ENCODE measurements around the gene HDAC7. TPM values are rescaled to one million over a fixed set of nuclear protein-coding genes. Genes with fewer than 3 reads are reported as not detected.

Gene HDAC7
- total and polyA plus RNA-seq, 2 of the 13 experiments (the other 11 are each of a cell fraction or from before 2014, with no cell fraction given), result 4.6 to 10.8 TPM

DNA sequence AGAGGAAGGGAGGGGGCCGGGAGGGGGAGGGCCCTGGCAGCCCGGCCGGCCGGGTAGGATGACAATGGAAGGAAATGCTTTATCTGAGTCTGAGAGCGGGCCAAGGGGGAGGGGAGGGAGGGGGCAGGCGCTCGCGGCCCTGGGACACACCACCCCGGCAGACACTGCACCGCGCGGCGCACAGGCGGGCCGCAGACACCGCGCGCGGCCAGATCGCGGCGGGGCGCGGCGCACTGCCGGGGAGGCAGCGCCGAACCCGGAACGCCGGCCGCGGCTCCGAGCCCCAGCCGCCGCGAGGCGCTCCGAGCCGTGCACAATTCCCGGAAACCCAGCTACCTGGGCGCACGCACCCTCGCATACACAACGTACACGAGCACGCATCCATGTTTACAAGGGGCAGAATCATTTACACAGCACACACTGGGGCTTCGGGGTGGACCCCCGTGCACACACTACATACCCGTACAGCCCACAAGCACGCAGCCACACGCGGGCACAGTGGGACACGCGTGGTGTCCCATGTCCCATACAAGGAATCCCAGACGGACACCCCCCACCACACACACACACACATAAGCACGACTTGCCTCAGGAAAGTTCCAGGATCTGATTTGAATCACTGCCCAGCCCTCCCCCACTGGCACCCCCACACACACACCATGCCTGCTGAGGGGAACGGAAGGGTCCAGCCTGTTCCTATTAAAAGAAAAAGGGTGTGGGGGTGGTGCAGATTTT, at the start of gene HDAC7 (continued):
- TF ChIP-seq ZNF788 (CRISPR knock-in tag; IDR thresholded peaks at IDR 0.05; ENCODE audit: borderline replicate concordance), result no peak
- no peak for TF ChIP-seq ZNF430 (CRISPR knock-in tag; IDR thresholded peaks at IDR 0.05)
- TF ChIP-seq SUZ12 (IDR thresholded peaks at IDR 0.05; ENCODE audit: low read depth, low read length), result no peak
- TF ChIP-seq, protein P1, sequence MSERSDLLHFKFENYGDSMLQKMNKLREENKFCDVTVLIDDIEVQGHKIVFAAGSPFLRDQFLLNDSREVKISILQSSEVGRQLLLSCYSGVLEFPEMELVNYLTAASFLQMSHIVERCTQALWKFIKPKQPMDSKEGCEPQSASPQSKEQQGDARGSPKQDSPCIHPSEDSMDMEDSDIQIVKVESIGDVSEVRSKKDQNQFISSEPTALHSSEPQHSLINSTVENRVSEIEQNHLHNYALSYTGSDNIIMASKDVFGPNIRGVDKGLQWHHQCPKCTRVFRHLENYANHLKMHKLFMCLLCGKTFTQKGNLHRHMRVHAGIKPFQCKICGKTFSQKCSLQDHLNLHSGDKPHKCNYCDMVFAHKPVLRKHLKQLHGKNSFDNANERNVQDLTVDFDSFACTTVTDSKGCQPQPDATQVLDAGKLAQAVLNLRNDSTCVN (CRISPR knock-in tag; IDR thresholded peaks at IDR 0.05; ENCODE audit: borderline replicate concordance), result no peak
- TF ChIP-seq ZFP90 (CRISPR knock-in tag; IDR thresholded peaks at IDR 0.05; ENCODE audit: borderline replicate concordance), result no peak
- TF ChIP-seq AKAP8 (CRISPR knock-in tag; IDR thresholded peaks at IDR 0.05), result no peak
- TF ChIP-seq SRSF4 (IDR thresholded peaks at IDR 0.05; ENCODE audit: low read depth, low read length, poor library complexity, severe bottlenecking), result no peak
- TF ChIP-seq RBM22 (optimal IDR thresholded peaks at IDR 0.05; ENCODE audit: low read length), result no peak
- no peak for TF ChIP-seq ZNF121 (CRISPR knock-in tag; IDR thresholded peaks at IDR 0.05)
- peak; percentile 52 for TF ChIP-seq FOXA3 (CRISPR knock-in tag; IDR thresholded peaks at IDR 0.05)
- no peak for TF ChIP-seq DBP (CRISPR knock-in tag; IDR thresholded peaks at IDR 0.05; ENCODE audit: not compliant biosample characterization)
- no peak for TF ChIP-seq BHLHE40 (IDR thresholded peaks at IDR 0.05; ENCODE audit: low read length)
- no peak for TF ChIP-seq ZNF83 (CRISPR knock-in tag; IDR thresholded peaks at IDR 0.05; ENCODE audit: borderline replicate concordance)
- 0 out of 2 replicates have a peak, but pooled peaks have one; percentile 10 for TF ChIP-seq FOXO1 (CRISPR knock-in tag; IDR thresholded peaks at IDR 0.05)
- TF ChIP-seq KLF6 (CRISPR knock-in tag; IDR thresholded peaks at IDR 0.05), result no peak
- no peak for TF ChIP-seq SRSF1 (optimal IDR thresholded peaks at IDR 0.05; ENCODE audit: low read depth, low read length)
- TF ChIP-seq ZNF12 (CRISPR knock-in tag; IDR thresholded peaks at IDR 0.05), result no peak
- peak; percentile 33; the same call in 1 of the 2 replicates for TF ChIP-seq MAZ (IDR thresholded peaks at IDR 0.05; ENCODE audit: borderline replicate concordance, low read depth, low read length)
- TF ChIP-seq MAZ (CRISPR knock-in tag; IDR thresholded peaks at IDR 0.05; ENCODE audit: low read depth), result no peak
- no peak for TF ChIP-seq SSRP1 (CRISPR knock-in tag; IDR thresholded peaks at IDR 0.05)
- TF ChIP-seq, protein P2, sequence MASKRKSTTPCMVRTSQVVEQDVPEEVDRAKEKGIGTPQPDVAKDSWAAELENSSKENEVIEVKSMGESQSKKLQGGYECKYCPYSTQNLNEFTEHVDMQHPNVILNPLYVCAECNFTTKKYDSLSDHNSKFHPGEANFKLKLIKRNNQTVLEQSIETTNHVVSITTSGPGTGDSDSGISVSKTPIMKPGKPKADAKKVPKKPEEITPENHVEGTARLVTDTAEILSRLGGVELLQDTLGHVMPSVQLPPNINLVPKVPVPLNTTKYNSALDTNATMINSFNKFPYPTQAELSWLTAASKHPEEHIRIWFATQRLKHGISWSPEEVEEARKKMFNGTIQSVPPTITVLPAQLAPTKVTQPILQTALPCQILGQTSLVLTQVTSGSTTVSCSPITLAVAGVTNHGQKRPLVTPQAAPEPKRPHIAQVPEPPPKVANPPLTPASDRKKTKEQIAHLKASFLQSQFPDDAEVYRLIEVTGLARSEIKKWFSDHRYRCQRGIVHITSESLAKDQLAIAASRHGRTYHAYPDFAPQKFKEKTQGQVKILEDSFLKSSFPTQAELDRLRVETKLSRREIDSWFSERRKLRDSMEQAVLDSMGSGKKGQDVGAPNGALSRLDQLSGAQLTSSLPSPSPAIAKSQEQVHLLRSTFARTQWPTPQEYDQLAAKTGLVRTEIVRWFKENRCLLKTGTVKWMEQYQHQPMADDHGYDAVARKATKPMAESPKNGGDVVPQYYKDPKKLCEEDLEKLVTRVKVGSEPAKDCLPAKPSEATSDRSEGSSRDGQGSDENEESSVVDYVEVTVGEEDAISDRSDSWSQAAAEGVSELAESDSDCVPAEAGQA (IDR thresholded peaks at IDR 0.05; ENCODE audit: low read depth), result no peak
- TF ChIP-seq, protein P2 (CRISPR knock-in tag; IDR thresholded peaks at IDR 0.05; ENCODE audit: borderline replicate concordance), result no peak
- no peak for TF ChIP-seq ZNF251 (CRISPR knock-in tag; IDR thresholded peaks at IDR 0.05)
- no peak for TF ChIP-seq ZNF747 (CRISPR knock-in tag; IDR thresholded peaks at IDR 0.05; ENCODE audit: borderline replicate concordance)

Data from HepG2 (cell line).